ENCODE results near the gene PSG1. TPM values are rescaled to one million over a fixed set of nuclear protein-coding genes. Genes with fewer than 3 reads are reported as not detected.
A peak's percentile ranks its signal among the peaks of the same experiment; 100 is the strongest.

PSG1 gene
- total RNA-seq (2022) (0.37 TPM in 1 of 2 replicates, not detected in the other), Bru-seq, nascent RNA (percentile 7 among the genes with signal in this experiment), BruChase-seq, experiment 1, labeled RNA remaining after a 2-hour chase (percentile 16 among the genes with signal in this experiment), BruChase-seq, experiment 2, labeled RNA remaining after a 6-hour chase (percentile 17 among the genes with signal in this experiment)
- long read RNA-seq = 0 reads

GRCh38 chr19:42879613-42880012 lies at the start of gene PSG1:
Gene PSG1 (minus strand): TSS chr19:42879713. CDS start chr19:42879581, 132 bp downstream.
- H3K4me3 ChIP-seq (ENCODE audit: low read depth, low read length) = no peak within 1 kb of the TSS
- H3K4me1 ChIP-seq = peaks cover 22% of the 10 kb centered on the region
- Mint-ChIP-seq H3K4me3 (ENCODE audit: unreplicated experiment) (no peak within 1 kb of the TSS), H3K9me3 (ENCODE audit: unreplicated experiment) (peaks cover 13% of the 10 kb centered on the region), H3K36me3 (ENCODE audit: insufficient read depth, unreplicated experiment) (peaks cover 8% of the 10 kb centered on the region), H3K27me3 (ENCODE audit: insufficient read depth, unreplicated experiment) (no peaks in the 10 kb centered on the region), H3K27ac (ENCODE audit: unreplicated experiment) (no peak within 1 kb of the TSS), H3K4me1 (ENCODE audit: low read depth, unreplicated experiment) (peaks cover 19% of the 10 kb centered on the region)
- no peaks in the 10 kb centered on the region for H3K27me3 ChIP-seq (replicated peaks; ENCODE audit: control insufficient read depth, insufficient read depth, low read length)
- no peaks in the 10 kb centered on the region for H3K36me3 ChIP-seq (ENCODE audit: control insufficient read depth, insufficient read depth, low read length)
- POLR2A ChIA-PET = no interaction called here
- H3K9me3 ChIP-seq = no peaks in the 10 kb centered on the region
- CTCF ChIA-PET = no interaction called here
- no TSS peak for BruUV-seq (replicated peaks)
- no peak for TF ChIP-seq CTCF (IDR thresholded peaks at IDR 0.05; ENCODE audit: insufficient read depth in 1 of 2, low read depth in 1 of 2, low read length in 1 of 2, severe bottlenecking in 1 of 2, unreplicated experiment in 1 of 2)
- DNase-seq = no peak
- intact Hi-C loops (cut with micrococcal nuclease; ENCODE audit: unreplicated experiment) = no loop called here

- Mint-ChIP-seq H3K4me1 (ENCODE audit: low read depth, unreplicated experiment) (peaks cover 18% of the 10 kb centered on the region), H3K9me3 (ENCODE audit: unreplicated experiment) (peaks cover 26% of the 10 kb centered on the region), H3K36me3 (ENCODE audit: insufficient read depth, unreplicated experiment) (peaks cover 4% of the 10 kb centered on the region), H3K27me3 (ENCODE audit: insufficient read depth, unreplicated experiment) (no peaks in the 10 kb centered on the region), H3K27ac (ENCODE audit: unreplicated experiment) (no peak overlapping the region), H3K4me3 (ENCODE audit: unreplicated experiment) (no peak overlapping the region)
- intact Hi-C loops (cut with micrococcal nuclease; ENCODE audit: unreplicated experiment) = no loop called here
- no peaks in the 10 kb centered on the region for H3K27me3 ChIP-seq (replicated peaks; ENCODE audit: control insufficient read depth, insufficient read depth, low read length)
- CTCF ChIA-PET = no interaction called here
- no peaks in the 10 kb centered on the region for H3K4me1 ChIP-seq
- POLR2A ChIA-PET = no interaction called here
- no peak overlapping the region for H3K4me3 ChIP-seq (ENCODE audit: low read depth, low read length)
- TF ChIP-seq CTCF (IDR thresholded peaks at IDR 0.05; ENCODE audit: insufficient read depth in 1 of 2, low read depth in 1 of 2, low read length in 1 of 2, severe bottlenecking in 1 of 2, unreplicated experiment in 1 of 2) = no peak
- no peaks in the 10 kb centered on the region for H3K36me3 ChIP-seq (ENCODE audit: control insufficient read depth, insufficient read depth, low read length)
- DNase-seq = no peak
- H3K9me3 ChIP-seq = no peaks in the 10 kb centered on the region
- BruUV-seq (replicated peaks) = no TSS peak
Measured at GRCh38 chr19:42928896-42929295, 49.4 kb upstream of the PSG1 start.

GRCh38 chr19:42926781-42927180 lies 47.3 kb upstream of the PSG1 start:
- Histone ChIP-seq H3K4me3 (ENCODE audit: low read depth, low read length) (no peak overlapping the region), H3K4me1 (no peaks in the 10 kb centered on the region), H3K36me3 (ENCODE audit: control insufficient read depth, insufficient read depth, low read length) (no peaks in the 10 kb centered on the region), H3K27me3 (replicated peaks; ENCODE audit: control insufficient read depth, insufficient read depth, low read length) (no peaks in the 10 kb centered on the region), H3K9me3 (no peaks in the 10 kb centered on the region)
- H3K4me1 Mint-ChIP-seq (ENCODE audit: low read depth, unreplicated experiment) = peaks cover 6% of the 10 kb centered on the region
- H3K27me3 Mint-ChIP-seq (ENCODE audit: insufficient read depth, unreplicated experiment) = no peaks in the 10 kb centered on the region
- ChIA-PET CTCF (no interaction called here), POLR2A (no interaction called here)
- intact Hi-C loops (cut with micrococcal nuclease; ENCODE audit: unreplicated experiment) = no loop called here
- no peak overlapping the region for H3K27ac Mint-ChIP-seq (ENCODE audit: unreplicated experiment)
- H3K9me3 Mint-ChIP-seq (ENCODE audit: unreplicated experiment) = peaks cover 27% of the 10 kb centered on the region
- peaks cover 4% of the 10 kb centered on the region for H3K36me3 Mint-ChIP-seq (ENCODE audit: insufficient read depth, unreplicated experiment)
- DNase-seq = no peak
- no peak for TF ChIP-seq CTCF (IDR thresholded peaks at IDR 0.05; ENCODE audit: insufficient read depth in 1 of 2, low read depth in 1 of 2, low read length in 1 of 2, severe bottlenecking in 1 of 2, unreplicated experiment in 1 of 2)
- BruUV-seq (replicated peaks) = no TSS peak
- no peak overlapping the region for H3K4me3 Mint-ChIP-seq (ENCODE audit: unreplicated experiment)

All from Caco-2 (cell line).